ENCODE measurements around the gene ZSCAN18. TPM values are rescaled to one million over a fixed set of nuclear protein-coding genes. Genes with fewer than 3 reads are reported as not detected.

ZSCAN18 gene
- total RNA-seq, 1 experiment from 2014 or later: not detected

DNA sequence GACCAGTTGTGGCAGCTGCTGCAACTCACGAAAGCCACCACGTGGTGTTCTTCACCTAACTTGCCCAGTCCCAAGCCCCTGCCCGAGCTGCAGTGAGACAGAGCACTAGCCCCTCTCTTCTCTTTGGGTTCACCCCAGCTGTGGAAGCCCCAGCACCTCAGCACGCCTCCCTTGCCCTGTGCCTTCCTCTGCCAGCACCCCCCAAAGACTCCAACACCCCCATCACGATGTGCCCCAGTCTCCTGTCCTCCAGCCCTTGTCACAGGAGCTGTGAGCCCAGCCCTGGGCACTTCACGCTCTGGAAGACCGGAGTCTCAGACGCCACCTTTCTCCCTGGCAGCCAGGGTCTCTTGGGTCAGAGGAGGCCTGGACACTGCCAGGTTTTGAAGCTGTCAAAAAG lies 41.2 kb downstream of the ZSCAN18 start:
- H3K9ac ChIP-seq (ENCODE audit: low read length): no peak overlapping the region
- H3K27me3 ChIP-seq (ENCODE audit: low read length): no peaks in the 10 kb centered on the region
- DNase-seq: no peak
- H4K20me1 ChIP-seq (ENCODE audit: insufficient read depth, low read depth, low read length): no peaks in the 10 kb centered on the region
- H3K27ac ChIP-seq (ENCODE audit: low read length): no peak overlapping the region
- no peaks in the 10 kb centered on the region for H3K9me2 ChIP-seq (replicated peaks; ENCODE audit: insufficient read depth, low read length)
- no peak overlapping the region for H3K4me2 ChIP-seq (ENCODE audit: low read depth, low read length, poor library complexity, severe bottlenecking)
- no peak overlapping the region for H2AFZ ChIP-seq (ENCODE audit: low read length)
- peaks cover 33% of the 10 kb centered on the region for H3K9me3 ChIP-seq (ENCODE audit: low read length)
- no peaks in the 10 kb centered on the region for H3K79me2 ChIP-seq (ENCODE audit: low read length)
- no peaks in the 10 kb centered on the region for H3K4me1 ChIP-seq (ENCODE audit: low read length)
- no peak overlapping the region for H3K4me3 ChIP-seq (ENCODE audit: low read length)
- no peaks in the 10 kb centered on the region for H3K36me3 ChIP-seq (ENCODE audit: insufficient read depth, low read length)

DNA sequence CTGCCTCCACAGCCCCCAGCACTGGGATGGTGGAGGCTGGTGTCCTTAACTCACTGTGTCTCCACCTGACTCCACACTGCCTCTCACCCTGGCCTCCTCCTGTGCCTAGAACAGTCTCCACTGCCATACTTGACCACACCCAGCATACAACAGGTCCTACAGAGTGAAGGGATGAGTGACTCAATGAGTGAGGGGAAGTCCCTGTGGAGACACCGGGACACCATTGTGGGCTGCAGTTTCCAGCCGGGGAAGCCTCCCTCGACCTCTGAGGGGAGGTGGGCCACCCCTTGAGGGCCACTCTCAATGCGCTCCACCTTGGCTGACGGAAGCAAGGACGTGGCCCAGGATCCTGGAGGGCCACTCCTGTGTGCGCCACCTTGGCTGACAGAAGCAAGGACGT lies 41.8 kb downstream of the ZSCAN18 start:
- H3K4me1 ChIP-seq (ENCODE audit: low read length): no peaks in the 10 kb centered on the region
- no peak overlapping the region for H3K9ac ChIP-seq (ENCODE audit: low read length)
- H2AFZ ChIP-seq (ENCODE audit: low read length): no peak overlapping the region
- no peak for DNase-seq
- no peaks in the 10 kb centered on the region for H3K9me2 ChIP-seq (replicated peaks; ENCODE audit: insufficient read depth, low read length)
- H3K79me2 ChIP-seq (ENCODE audit: low read length): no peaks in the 10 kb centered on the region
- H3K4me3 ChIP-seq (ENCODE audit: low read length): no peak overlapping the region
- H3K36me3 ChIP-seq (ENCODE audit: insufficient read depth, low read length): no peaks in the 10 kb centered on the region; the same call in 1 of the 2 replicates
- H3K9me3 ChIP-seq (ENCODE audit: low read length): peaks cover 34% of the 10 kb centered on the region
- H3K27ac ChIP-seq (ENCODE audit: low read length): no peak overlapping the region
- no peaks in the 10 kb centered on the region for H4K20me1 ChIP-seq (ENCODE audit: insufficient read depth, low read depth, low read length)
- no peaks in the 10 kb centered on the region for H3K27me3 ChIP-seq (ENCODE audit: low read length)
- no peak overlapping the region for H3K4me2 ChIP-seq (ENCODE audit: low read depth, low read length, poor library complexity, severe bottlenecking)

DNA sequence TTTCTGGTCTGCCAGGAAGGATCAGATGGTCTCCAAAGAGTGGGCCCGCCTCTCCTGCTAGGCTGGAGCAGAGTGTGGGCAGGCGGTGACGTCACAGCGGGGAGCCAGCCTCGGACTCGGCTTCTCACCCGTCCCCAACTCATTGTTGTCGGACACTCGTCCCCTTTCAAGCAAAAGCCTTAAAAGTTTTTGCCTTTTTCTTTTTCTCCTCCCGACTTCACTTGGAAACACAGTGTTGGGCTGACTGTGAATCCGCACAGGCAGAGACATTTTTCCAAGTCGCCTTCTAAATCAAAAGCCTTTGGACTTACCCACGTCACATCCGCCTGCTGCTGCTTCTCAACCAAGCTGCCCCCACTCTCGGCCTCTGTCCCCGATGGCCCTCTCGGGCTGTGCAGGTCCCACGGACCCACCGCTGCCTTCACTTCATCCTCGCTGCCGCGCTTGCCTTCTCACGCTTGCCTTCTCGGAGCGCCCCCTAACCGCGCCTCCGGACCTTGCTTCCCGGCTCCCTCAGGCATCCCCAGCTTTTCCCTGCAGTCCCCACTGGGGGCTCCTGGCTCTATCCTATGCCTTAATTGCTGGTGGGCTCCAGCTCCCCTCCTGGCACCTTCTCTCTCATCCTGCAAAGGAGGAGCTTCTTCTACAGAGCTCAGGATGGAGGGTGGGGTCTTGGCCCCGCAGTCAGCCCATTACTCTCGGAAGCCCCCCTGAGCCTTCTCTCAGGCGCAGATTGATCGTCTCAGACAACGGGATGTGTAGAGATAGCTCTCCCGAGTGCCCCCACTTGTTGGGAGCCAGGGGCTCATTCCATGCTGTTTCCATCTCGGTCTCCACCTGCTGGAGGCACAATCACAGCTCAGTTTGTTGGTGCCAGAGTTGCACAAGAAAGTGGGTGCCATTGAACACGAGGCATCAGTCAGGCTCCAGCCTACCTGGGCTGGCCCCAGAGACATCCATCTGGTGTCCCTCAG lies 42.8 kb downstream of the ZSCAN18 start:
- no peaks in the 10 kb centered on the region for H4K20me1 ChIP-seq (ENCODE audit: insufficient read depth, low read depth, low read length)
- no peak overlapping the region for H3K27ac ChIP-seq (ENCODE audit: low read length)
- H3K9ac ChIP-seq (ENCODE audit: low read length): no peak overlapping the region
- no peaks in the 10 kb centered on the region for H3K4me1 ChIP-seq (ENCODE audit: low read length)
- H3K79me2 ChIP-seq (ENCODE audit: low read length): no peaks in the 10 kb centered on the region
- H3K9me2 ChIP-seq (replicated peaks; ENCODE audit: insufficient read depth, low read length): no peaks in the 10 kb centered on the region
- no peak for DNase-seq
- no peak overlapping the region for H2AFZ ChIP-seq (ENCODE audit: low read length)
- H3K4me3 ChIP-seq (ENCODE audit: low read length): no peak overlapping the region
- no peaks in the 10 kb centered on the region; the same call in 1 of the 2 replicates for H3K36me3 ChIP-seq (ENCODE audit: insufficient read depth, low read length)
- H3K27me3 ChIP-seq (ENCODE audit: low read length): no peaks in the 10 kb centered on the region
- H3K4me2 ChIP-seq (ENCODE audit: low read depth, low read length, poor library complexity, severe bottlenecking): no peak overlapping the region
- peaks cover 33% of the 10 kb centered on the region for H3K9me3 ChIP-seq (ENCODE audit: low read length)

DNA sequence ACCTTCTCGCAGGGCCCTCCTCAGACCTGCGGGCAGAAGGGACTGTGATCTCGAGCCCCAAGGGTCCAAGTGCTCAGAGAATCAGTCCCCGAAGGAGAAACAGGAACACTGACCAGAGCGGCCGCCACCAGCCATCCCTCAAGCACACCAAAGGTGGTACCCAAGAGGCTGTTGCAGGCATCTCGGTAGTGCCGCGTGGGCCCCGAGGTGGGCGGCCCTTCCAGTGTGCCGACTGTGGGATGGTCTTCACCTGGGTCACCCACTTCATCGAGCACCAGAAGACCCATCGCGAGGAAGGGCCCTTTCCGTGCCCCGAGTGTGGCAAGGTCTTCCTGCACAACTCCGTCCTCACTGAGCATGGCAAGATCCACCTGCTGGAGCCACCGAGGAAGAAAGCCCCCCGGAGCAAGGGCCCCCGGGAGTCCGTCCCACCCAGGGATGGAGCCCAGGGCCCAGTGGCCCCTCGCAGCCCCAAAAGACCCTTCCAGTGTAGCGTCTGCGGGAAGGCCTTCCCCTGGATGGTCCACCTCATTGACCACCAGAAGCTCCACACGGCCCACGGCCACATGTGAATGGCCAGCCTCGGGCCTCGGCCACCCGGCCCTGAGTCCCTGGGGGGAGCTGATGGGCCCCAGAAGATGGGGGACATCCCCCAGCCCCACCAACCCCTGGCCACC lies 44.4 kb downstream of the ZSCAN18 start:
- H3K9ac ChIP-seq (ENCODE audit: low read length): no peak overlapping the region
- H3K36me3 ChIP-seq (ENCODE audit: insufficient read depth, low read length): no peaks in the 10 kb centered on the region; the same call in 1 of the 2 replicates
- peaks cover 34% of the 10 kb centered on the region for H3K9me3 ChIP-seq (ENCODE audit: low read length)
- H3K79me2 ChIP-seq (ENCODE audit: low read length): no peaks in the 10 kb centered on the region
- no peaks in the 10 kb centered on the region; the same call in 1 of the 2 replicates for H3K27me3 ChIP-seq (ENCODE audit: low read length)
- H3K9me2 ChIP-seq (replicated peaks; ENCODE audit: insufficient read depth, low read length): no peaks in the 10 kb centered on the region
- no peak overlapping the region for H3K4me3 ChIP-seq (ENCODE audit: low read length)
- H2AFZ ChIP-seq (ENCODE audit: low read length): no peak overlapping the region
- no peak overlapping the region for H3K27ac ChIP-seq (ENCODE audit: low read length)
- no peak for DNase-seq
- no peak overlapping the region for H3K4me2 ChIP-seq (ENCODE audit: low read depth, low read length, poor library complexity, severe bottlenecking)
- H3K4me1 ChIP-seq (ENCODE audit: low read length): no peaks in the 10 kb centered on the region
- no peaks in the 10 kb centered on the region for H4K20me1 ChIP-seq (ENCODE audit: insufficient read depth, low read depth, low read length)

DNA sequence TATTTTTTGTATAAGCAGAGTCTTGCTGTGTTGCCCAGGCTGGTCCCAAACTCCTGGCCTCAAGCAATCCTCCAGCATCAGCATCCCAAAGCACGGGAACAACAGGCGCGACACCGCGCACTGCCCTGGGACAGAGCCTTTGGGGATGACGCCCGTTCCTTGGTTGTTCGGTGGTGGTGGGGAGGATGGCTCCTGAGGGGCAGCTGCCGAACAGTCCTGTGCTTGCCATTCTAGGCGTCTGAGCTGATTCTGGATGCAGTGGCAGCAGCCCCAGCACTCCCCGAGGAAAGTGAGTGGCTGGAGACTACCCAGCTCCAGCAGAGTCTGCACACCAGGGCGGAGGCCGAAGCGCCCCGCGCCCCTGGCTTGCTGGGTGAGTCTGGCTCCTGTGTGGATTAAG lies 45.8 kb downstream of the ZSCAN18 start:
- Histone ChIP-seq H3K27me3 (ENCODE audit: low read length) (no peaks in the 10 kb centered on the region; the same call in 1 of the 2 replicates), H3K9me3 (ENCODE audit: low read length) (peaks cover 34% of the 10 kb centered on the region)

DNA sequence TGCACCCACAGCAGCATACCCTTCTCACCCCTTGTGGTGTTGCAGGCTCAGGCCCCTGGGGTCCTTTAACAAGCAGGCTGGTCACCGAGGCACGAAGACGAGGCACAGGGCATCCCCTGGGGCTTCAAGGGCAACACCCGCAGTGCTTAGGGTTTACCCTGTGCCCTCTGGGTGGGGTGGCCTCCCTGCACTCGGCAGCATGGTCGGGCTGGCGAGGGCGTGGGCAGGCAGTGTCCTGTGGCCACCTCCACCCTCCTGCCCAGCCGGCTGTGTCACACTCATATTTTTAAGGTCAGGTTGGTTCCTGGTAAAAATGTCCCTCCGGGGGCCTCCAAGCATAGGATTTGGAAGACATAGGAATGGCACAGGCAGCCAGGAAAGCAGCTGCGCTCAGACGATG lies 50.4 kb downstream of the ZSCAN18 start:
- Histone ChIP-seq H3K4me3 (ENCODE audit: low read length) (no peak overlapping the region), H3K9me2 (replicated peaks; ENCODE audit: insufficient read depth, low read length) (no peaks in the 10 kb centered on the region), H3K27ac (ENCODE audit: low read length) (no peak overlapping the region), H3K4me1 (ENCODE audit: low read length) (no peaks in the 10 kb centered on the region), H3K27me3 (ENCODE audit: low read length) (no peaks in the 10 kb centered on the region; the same call in 1 of the 2 replicates), H3K36me3 (ENCODE audit: insufficient read depth, low read length) (no peaks in the 10 kb centered on the region; the same call in 1 of the 2 replicates), H4K20me1 (ENCODE audit: insufficient read depth, low read depth, low read length) (no peaks in the 10 kb centered on the region), H3K9me3 (ENCODE audit: low read length) (peaks cover 43% of the 10 kb centered on the region), H3K9ac (ENCODE audit: low read length) (no peak overlapping the region), H3K79me2 (ENCODE audit: low read length) (no peaks in the 10 kb centered on the region), H3K4me2 (ENCODE audit: low read depth, low read length, poor library complexity, severe bottlenecking) (no peak overlapping the region), H2AFZ (ENCODE audit: low read length) (no peak overlapping the region)
- DNase-seq: no peak

More for the DNA sequence above, 45.8 kb downstream of the ZSCAN18 start:
- no peaks in the 10 kb centered on the region for H4K20me1 ChIP-seq (ENCODE audit: insufficient read depth, low read depth, low read length)
- no peak for DNase-seq
- no peaks in the 10 kb centered on the region for H3K79me2 ChIP-seq (ENCODE audit: low read length)
- H3K36me3 ChIP-seq (ENCODE audit: insufficient read depth, low read length): no peaks in the 10 kb centered on the region; the same call in 1 of the 2 replicates
- H3K4me3 ChIP-seq (ENCODE audit: low read length): no peak overlapping the region
- no peak overlapping the region for H3K27ac ChIP-seq (ENCODE audit: low read length)
- H2AFZ ChIP-seq (ENCODE audit: low read length): no peak overlapping the region
- no peaks in the 10 kb centered on the region for H3K4me1 ChIP-seq (ENCODE audit: low read length)
- H3K9ac ChIP-seq (ENCODE audit: low read length): no peak overlapping the region
- no peaks in the 10 kb centered on the region for H3K9me2 ChIP-seq (replicated peaks; ENCODE audit: insufficient read depth, low read length)
- H3K4me2 ChIP-seq (ENCODE audit: low read depth, low read length, poor library complexity, severe bottlenecking): no peak overlapping the region

DNA sequence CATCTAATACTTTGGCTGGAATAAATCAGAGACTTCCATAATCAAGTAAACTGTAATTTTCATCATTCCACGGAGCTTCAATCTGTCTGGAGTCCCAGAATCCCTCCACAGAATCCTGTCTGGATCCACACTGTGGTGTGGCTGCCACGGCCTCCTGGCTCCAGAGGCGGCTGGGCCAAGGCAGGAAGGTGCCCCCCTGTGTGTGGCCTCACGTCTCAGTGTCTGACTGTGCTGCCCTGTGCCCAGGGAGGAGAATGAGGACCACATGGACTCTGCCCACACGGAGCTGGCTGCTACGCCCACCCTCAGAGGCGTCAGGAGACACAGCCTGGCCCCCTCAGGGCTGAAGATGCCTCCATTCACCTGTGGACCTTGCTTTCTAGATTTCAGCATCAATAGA lies 51.2 kb downstream of the ZSCAN18 start:
- Histone ChIP-seq H3K9me2 (replicated peaks; ENCODE audit: insufficient read depth, low read length) (no peaks in the 10 kb centered on the region), H3K9me3 (ENCODE audit: low read length) (peaks cover 36% of the 10 kb centered on the region)

DNA sequence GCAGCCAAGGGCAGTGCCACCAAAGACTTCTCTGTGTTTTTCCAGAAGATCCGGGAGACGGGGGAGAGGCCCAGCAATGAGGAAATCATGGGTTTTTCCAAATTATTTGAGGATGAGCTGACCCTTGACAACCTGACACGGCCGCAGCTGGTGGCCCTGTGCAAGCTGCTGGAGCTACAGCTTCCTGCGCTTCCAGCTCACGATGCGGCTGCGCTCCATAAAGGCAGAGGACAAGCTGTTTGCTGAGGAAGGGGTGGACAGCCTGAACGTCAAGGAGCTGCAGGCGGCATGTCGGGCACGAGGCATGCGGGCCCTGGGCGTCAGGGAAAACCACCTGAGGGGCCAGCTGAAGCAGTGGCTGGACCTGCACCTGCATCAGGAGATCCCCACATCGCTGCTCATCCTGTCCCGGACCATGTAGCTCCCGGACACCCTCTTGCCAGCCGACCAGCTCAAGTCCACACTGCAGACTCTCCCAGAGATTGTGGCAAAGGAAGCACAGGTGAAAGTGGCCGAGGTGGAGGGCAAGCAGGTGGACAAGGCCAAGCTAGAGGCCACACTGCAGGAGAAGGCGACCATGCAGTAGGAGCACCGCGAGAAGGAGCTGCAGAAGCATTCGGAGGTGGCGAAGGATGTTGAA lies 52.5 kb downstream of the ZSCAN18 start:
- no peak overlapping the region for H2AFZ ChIP-seq (ENCODE audit: low read length)
- H3K36me3 ChIP-seq (ENCODE audit: insufficient read depth, low read length): no peaks in the 10 kb centered on the region
- no peak overlapping the region for H3K27ac ChIP-seq (ENCODE audit: low read length)
- DNase-seq: no peak
- no peaks in the 10 kb centered on the region for H4K20me1 ChIP-seq (ENCODE audit: insufficient read depth, low read depth, low read length)
- no peaks in the 10 kb centered on the region for H3K4me1 ChIP-seq (ENCODE audit: low read length)
- H3K27me3 ChIP-seq (ENCODE audit: low read length): no peaks in the 10 kb centered on the region; the same call in 1 of the 2 replicates
- H3K9me3 ChIP-seq (ENCODE audit: low read length): peaks cover 41% of the 10 kb centered on the region
- H3K9me2 ChIP-seq (replicated peaks; ENCODE audit: insufficient read depth, low read length): no peaks in the 10 kb centered on the region
- H3K79me2 ChIP-seq (ENCODE audit: low read length): no peaks in the 10 kb centered on the region
- no peak overlapping the region for H3K4me2 ChIP-seq (ENCODE audit: low read depth, low read length, poor library complexity, severe bottlenecking)
- no peak overlapping the region for H3K9ac ChIP-seq (ENCODE audit: low read length)
- no peak overlapping the region for H3K4me3 ChIP-seq (ENCODE audit: low read length)

More for the DNA sequence above, 51.2 kb downstream of the ZSCAN18 start:
- no peak overlapping the region for H2AFZ ChIP-seq (ENCODE audit: low read length)
- H3K4me2 ChIP-seq (ENCODE audit: low read depth, low read length, poor library complexity, severe bottlenecking): no peak overlapping the region
- no peak overlapping the region for H3K4me3 ChIP-seq (ENCODE audit: low read length)
- no peak overlapping the region for H3K9ac ChIP-seq (ENCODE audit: low read length)
- H3K79me2 ChIP-seq (ENCODE audit: low read length): no peaks in the 10 kb centered on the region
- no peak for DNase-seq
- H3K27me3 ChIP-seq (ENCODE audit: low read length): no peaks in the 10 kb centered on the region; the same call in 1 of the 2 replicates
- H3K36me3 ChIP-seq (ENCODE audit: insufficient read depth, low read length): no peaks in the 10 kb centered on the region; the same call in 1 of the 2 replicates
- no peak overlapping the region for H3K27ac ChIP-seq (ENCODE audit: low read length)
- H4K20me1 ChIP-seq (ENCODE audit: insufficient read depth, low read depth, low read length): no peaks in the 10 kb centered on the region
- no peaks in the 10 kb centered on the region for H3K4me1 ChIP-seq (ENCODE audit: low read length)
